Measurements from ENCODE around the gene GRAMD2B.
"Not testable (repeated sequence)": the region's sequence is repeated elsewhere in the genome, so short reads cannot be mapped to it uniquely, and the experiment has no call there.

GRAMD2B gene

GRCh38 chr5:126413856-126414255 lies 9.4 kb upstream of the GRAMD2B start:
- no peak for DNase-seq

GRCh38 chr5:126414874-126415502 lies 8.2 kb upstream of the GRAMD2B start:
- no peak for DNase-seq

GRCh38 chr5:126415789-126416188 lies 7.4 kb upstream of the GRAMD2B start:
- DNase-seq = no peak

GRCh38 chr5:126416266-126416925 lies 6.8 kb upstream of the GRAMD2B start:
- DNase-seq = no peak

GRCh38 chr5:126417178-126417577 lies 6.0 kb upstream of the GRAMD2B start:
- no peak for DNase-seq

GRCh38 chr5:126419102-126419501 lies 4.1 kb upstream of the GRAMD2B start:
- no peak for DNase-seq

- no peak for DNase-seq
These were observed 5.2 kb downstream of the GRAMD2B start for GRCh38 chr5:126428421-126428820.

GRCh38 chr5:126430631-126431030 lies 7.4 kb downstream of the GRAMD2B start:
- no peak for DNase-seq

GRCh38 chr5:126433701-126434100 lies 10.5 kb downstream of the GRAMD2B start:
- DNase-seq = no peak

GRCh38 chr5:126435261-126435660 lies 12.1 kb downstream of the GRAMD2B start:
- no peak for DNase-seq

GRCh38 chr5:126435714-126436113 lies 12.5 kb downstream of the GRAMD2B start:
- no peak for DNase-seq

- DNase-seq = no peak
These were observed 14.5 kb downstream of the GRAMD2B start for GRCh38 chr5:126437721-126438120.

- DNase-seq = no peak
These were observed 15.1 kb downstream of the GRAMD2B start for GRCh38 chr5:126438267-126438666.

- no peak for DNase-seq
These were observed 15.7 kb downstream of the GRAMD2B start for GRCh38 chr5:126438868-126439267.

GRCh38 chr5:126439724-126440123 lies 16.5 kb downstream of the GRAMD2B start:
- not testable (repeated sequence) for DNase-seq

- DNase-seq = no peak
These were observed 18.0 kb downstream of the GRAMD2B start for GRCh38 chr5:126441230-126441629.

GRCh38 chr5:126443374-126443851 lies 20.2 kb downstream of the GRAMD2B start:
- DNase-seq = no peak

- DNase-seq = no peak
These were observed 20.9 kb downstream of the GRAMD2B start for GRCh38 chr5:126444137-126444536.

GRCh38 chr5:126445502-126446174 lies 22.4 kb downstream of the GRAMD2B start:
- no peak for DNase-seq

- peak; percentile 62 to 63 for DNase-seq
These were observed 23.5 kb downstream of the GRAMD2B start for GRCh38 chr5:126446498-126447224.

GRCh38 chr5:126448720-126449119 lies 25.5 kb downstream of the GRAMD2B start:
- no peak for DNase-seq

- DNase-seq = peak; percentile 58 to 62
These were observed 26.6 kb downstream of the GRAMD2B start for GRCh38 chr5:126449751-126450271.

- DNase-seq = peak in 1 of 2 donors; percentile 24
These were observed 27.1 kb downstream of the GRAMD2B start for GRCh38 chr5:126450346-126450745.
